MM.1S (cell line): ENCODE measurements around the gene GPHN.

ENCODE experiments used
- CTCF ChIP-seq: fragments of 300-600 bp; sonication (generic); IDR thresholded peaks from 2 replicates; pipeline ENCODE4 v1.5.1; 2016; ENCODE audit warnings: antibody characterized with exemption, low read length, mixed read lengths
- EZH2 ChIP-seq: fragments of 300-600 bp; sonication (generic); optimal IDR thresholded peaks from 2 replicates; pipeline ENCODE3; 2017; ENCODE audit warnings: low read depth, mild to moderate bottlenecking, antibody characterized with exemption, low read length, mixed read lengths

GRCh38 chr14:67031920-67032774, 524.2 kb downstream of the GPHN start:
- TF ChIP-seq EZH2, result no peak
- no peak for TF ChIP-seq CTCF
